Vagina (tissue), 2 donors: Measurements from ENCODE around the gene SPOCD1.

ENCODE experiments used
- CTCF ChIP-seq, 3 experiments: fragments of 450-650 bp in 2 of 3; fragments of 200-600 bp in 1 of 3; sonication (generic) in 1 of 3; IDR thresholded peaks; one replicate each; pipeline ENCODE4 v1.5.1; 2017 to 2019; ENCODE audit warnings: antibody characterized with exemption in 3 of 3, mild to moderate bottlenecking in 2 of 3, moderate library complexity in 2 of 3
- POLR2A ChIP-seq, 2 donors: fragments of 450-650 bp; IDR thresholded peaks; one replicate each; pipeline ENCODE4 v1.6.1; 2017; ENCODE audit warnings: antibody characterized with exemption in 2 of 2, mild to moderate bottlenecking in 2 of 2, moderate library complexity in 2 of 2
- POLR2AphosphoS5 ChIP-seq, 2 donors: sonication (generic); formaldehyde crosslinking; IDR thresholded peaks; one replicate each; pipeline ENCODE4 v1.9.0; 2017; ENCODE audit warnings: antibody characterized with exemption in 2 of 2, mild to moderate bottlenecking in 2 of 2, low read depth in 1 of 2; ENCODE audit not compliant: insufficient read depth in 1 of 2

- no peak for TF ChIP-seq CTCF (IDR thresholded peaks at IDR 0.05)
- TF ChIP-seq POLR2AphosphoS5 (IDR thresholded peaks at IDR 0.05; ENCODE audit: insufficient read depth in 1 of 2, low read depth in 1 of 2), result no peak
- TF ChIP-seq POLR2A (IDR thresholded peaks at IDR 0.05), result no peak
Measured at GRCh38 chr1:31752952-31753475, 62.8 kb downstream of the SPOCD1 start.
